IMR-90 (cell line): ENCODE results near the gene NPRL2. TPM values are rescaled to one million over a fixed set of nuclear protein-coding genes. Genes with fewer than 3 reads are reported as not detected.

Source experiments
- ATAC-seq: fragments of 200-7000 bp; cut with Tn5 transposase; 2 replicates; pipeline ENCODE4 v1.9.1; 2020; ENCODE audit warnings: low read depth, mild to moderate bottlenecking, moderate library complexity
- BruUV-seq: library from RNA; stranded (reverse); fragments of 400-500 nt; replicated peaks from 2 replicates; lab custom pipeline; 2021; lab: Mats Ljungman, UMichigan
- CTCF ChIA-PET: fragments of 300-600 bp; formaldehyde crosslinking; extraction: SDS; loops from one replicate; lab custom pipeline; 2021; ENCODE audit warnings: antibody characterized with exemption; lab: Yijun Ruan, JAX
- POLR2A ChIA-PET: fragments of 300-600 bp; sonication (Branson Sonifier 250); formaldehyde crosslinking; loops from one replicate; lab custom pipeline; 2022; ENCODE audit warnings: antibody characterized with exemption; ENCODE audit not compliant: unreplicated experiment; lab: Charles Lee
- DNase-seq: peaks from one replicate; pipeline ENCODE4 v3.0.0; 2013
- H2AFZ ChIP-seq: replicated peaks from 2 replicates; pipeline ENCODE3; 2013; ENCODE audit warnings: low read length, mild to moderate bottlenecking; ENCODE audit not compliant: poor library complexity
- H2AK5ac ChIP-seq: 2 replicates; pipeline ENCODE4 v1.6.1; 2013; ENCODE audit warnings: low read depth, low read length, inconsistent platforms
- H2AK9ac ChIP-seq: replicated peaks from 2 replicates; pipeline ENCODE3; 2013; ENCODE audit warnings: mild to moderate bottlenecking, low read depth, low read length, moderate library complexity; ENCODE audit not compliant: poor library complexity
- H2BK120ac ChIP-seq: 2 replicates; pipeline ENCODE4 v1.6.1; 2013; ENCODE audit warnings: low read depth, low read length, inconsistent platforms
- H2BK15ac ChIP-seq: 3 replicates; pipeline ENCODE4 v1.6.1; 2013; ENCODE audit warnings: low read depth, low read length, inconsistent platforms
- H2BK20ac ChIP-seq: 2 replicates; pipeline ENCODE4 v1.6.1; 2013; ENCODE audit warnings: low read depth, mild to moderate bottlenecking, inconsistent platforms, low read length, moderate library complexity
- H2BK5ac ChIP-seq: 2 replicates; pipeline ENCODE4 v1.6.1; 2013; ENCODE audit warnings: mild to moderate bottlenecking, low read depth, low read length, inconsistent platforms; ENCODE audit not compliant: poor library complexity, severe bottlenecking
- H3K14ac ChIP-seq: replicated peaks from 2 replicates; pipeline ENCODE4 v1.6.1; 2013; ENCODE audit warnings: low read depth, low read length, inconsistent platforms
- H3K18ac ChIP-seq: 2 replicates; pipeline ENCODE4 v1.6.1; 2013; ENCODE audit warnings: low read depth, low read length, control low read depth
- H3K23ac ChIP-seq: 2 replicates; pipeline ENCODE4 v1.6.1; 2013; ENCODE audit warnings: low read depth, low read length, inconsistent platforms
- H3K27ac ChIP-seq: 2 replicates; pipeline ENCODE4 v1.5.1; 2013; ENCODE audit warnings: mild to moderate bottlenecking, control low read depth, low read length; ENCODE audit not compliant: insufficient read depth
- H3K27me3 ChIP-seq: 2 replicates; pipeline ENCODE4 v1.6.1; 2013; ENCODE audit warnings: low read length; ENCODE audit not compliant: control insufficient read depth, insufficient read depth
- H3K36me3 ChIP-seq: 2 replicates; pipeline ENCODE4 v1.6.1; 2013; ENCODE audit warnings: low read length, mixed read lengths; ENCODE audit not compliant: control insufficient read depth, insufficient read depth
- H3K4ac ChIP-seq: 2 replicates; pipeline ENCODE4 v1.6.1; 2013; ENCODE audit warnings: low read depth, low read length, inconsistent platforms
- H3K4me1 ChIP-seq: 2 replicates; pipeline ENCODE4 v1.6.1; 2013; ENCODE audit warnings: low read length, mixed read lengths; ENCODE audit not compliant: control insufficient read depth, insufficient read depth
- H3K4me2 ChIP-seq: 2 replicates; pipeline ENCODE4 v1.6.1; 2013; ENCODE audit warnings: low read depth, mild to moderate bottlenecking, control low read depth, low read length, moderate library complexity
- H3K4me3 ChIP-seq: 2 replicates; pipeline ENCODE4 v1.5.1; 2013; ENCODE audit warnings: low read depth, mild to moderate bottlenecking, control low read depth, low read length, moderate library complexity; ENCODE audit not compliant: insufficient read depth
- H3K56ac ChIP-seq: 2 replicates; pipeline ENCODE4 v1.6.1; 2013; ENCODE audit warnings: low read length, inconsistent platforms; ENCODE audit not compliant: insufficient read depth; ENCODE audit errors: extremely low read depth
- H3K79me1 ChIP-seq, 2 experiments: 2 replicates each; pipeline ENCODE4 v1.6.1; 2013; ENCODE audit warnings: low read length in 2 of 2, inconsistent platforms in 1 of 2, low read depth in 1 of 2
- H3K9ac ChIP-seq: 2 replicates; pipeline ENCODE4 v1.6.1; 2013; ENCODE audit warnings: low read depth, low read length, control low read depth
- H3K9me1 ChIP-seq: 2 replicates; pipeline ENCODE4 v1.6.1; 2013; ENCODE audit warnings: low read length, inconsistent platforms; ENCODE audit not compliant: insufficient read depth
- H3K9me3 ChIP-seq: 2 replicates; pipeline ENCODE4 v1.6.1; 2013; ENCODE audit warnings: low read length; ENCODE audit not compliant: control insufficient read depth, insufficient read depth
- H4K20me1 ChIP-seq: 2 replicates; pipeline ENCODE4 v1.6.1; 2013; ENCODE audit warnings: low read length, inconsistent platforms; ENCODE audit not compliant: insufficient read depth
- H4K5ac ChIP-seq: 2 replicates; pipeline ENCODE4 v1.6.1; 2013; ENCODE audit warnings: mild to moderate bottlenecking, low read depth, low read length, control low read depth
- H4K8ac ChIP-seq, 2 experiments: 2 replicates each; pipeline ENCODE4 v1.6.1; 2013; ENCODE audit warnings: low read depth in 2 of 2, low read length in 2 of 2, control low read depth in 1 of 2, inconsistent platforms in 1 of 2
- H4K91ac ChIP-seq: 2 replicates; pipeline ENCODE4 v1.6.1; 2013; ENCODE audit warnings: low read depth, low read length, inconsistent platforms; ENCODE audit not compliant: insufficient read depth
- BHLHE40 ChIP-seq: fragments of 150-350 bp; IDR thresholded peaks from 2 replicates; pipeline ENCODE4 v1.6.1; 2016; ENCODE audit warnings: mild to moderate bottlenecking, low read depth, low read length
- CEBPB ChIP-seq: IDR thresholded peaks from 2 replicates; pipeline ENCODE4 v1.6.1; 2012; ENCODE audit warnings: low read depth, low read length, improper control_type of control experiment
- CHD1 ChIP-seq: IDR thresholded peaks from 2 replicates; pipeline ENCODE4 v1.6.1; 2012; ENCODE audit warnings: low read depth, low read length, improper control_type of control experiment
- FOS ChIP-seq: fragments of 150-350 bp; IDR thresholded peaks from 2 replicates; pipeline ENCODE4 v1.6.1; 2016; ENCODE audit warnings: low read depth, low read length
- MAFK ChIP-seq: IDR thresholded peaks from 2 replicates; pipeline ENCODE4 v1.6.1; 2012; ENCODE audit warnings: low read depth, low read length, improper control_type of control experiment
- MAZ ChIP-seq: IDR thresholded peaks from 2 replicates; pipeline ENCODE4 v1.6.1; 2012; ENCODE audit warnings: low read depth, mild to moderate bottlenecking, low read length, improper control_type of control experiment, moderate library complexity, borderline replicate concordance
- MXI1 ChIP-seq: IDR thresholded peaks from 2 replicates; pipeline ENCODE4 v1.6.1; 2012; ENCODE audit warnings: low read depth, mild to moderate bottlenecking, low read length, moderate library complexity, borderline replicate concordance
- NFE2L2 ChIP-seq: fragments of 150-350 bp; IDR thresholded peaks from 2 replicates; pipeline ENCODE4 v1.6.1; 2016; ENCODE audit warnings: low read depth, mild to moderate bottlenecking, low read length
- POLR2A ChIP-seq: IDR thresholded peaks from 2 replicates; pipeline ENCODE4 v1.6.1; 2012; ENCODE audit warnings: mild to moderate bottlenecking, low read depth, low read length
- RAD21 ChIP-seq: IDR thresholded peaks from 2 replicates; pipeline ENCODE4 v1.6.1; 2012; ENCODE audit warnings: low read length, improper control_type of control experiment
- RCOR1 ChIP-seq: IDR thresholded peaks from 2 replicates; pipeline ENCODE4 v1.6.1; 2012; ENCODE audit warnings: mild to moderate bottlenecking, low read length, improper control_type of control experiment; ENCODE audit not compliant: insufficient replicate concordance
- RFX5 ChIP-seq: IDR thresholded peaks from 2 replicates; pipeline ENCODE4 v1.8.0; 2012; ENCODE audit warnings: low read depth, mild to moderate bottlenecking, low read length, moderate library complexity
- SMC3 ChIP-seq: fragments of 150-350 bp; IDR thresholded peaks from 2 replicates; pipeline ENCODE4 v1.6.1; 2016; ENCODE audit warnings: low read depth, mild to moderate bottlenecking, antibody characterized with exemption, low read length, moderate library complexity
- USF2 ChIP-seq: fragments of 150-350 bp; IDR thresholded peaks from 2 replicates; pipeline ENCODE4 v1.6.1; 2017; ENCODE audit warnings: mild to moderate bottlenecking, antibody characterized with exemption, low read length, low read depth
- WGBS, 2 experiments: methylation state at CpG; one replicate each; pipeline versions ENCODE4 v1.1.5 to v1.1.7; 2013; ENCODE audit warnings: missing lambda C conversion rate in 2 of 2; ENCODE audit not compliant: insufficient read length in 1 of 2; ENCODE audit errors: extremely low coverage in 2 of 2; 5-methylcytosine and 5-hydroxymethylcytosine counted together
- dilution Hi-C: fragments of 300-500 bp; cut with HindIII; formaldehyde crosslinking; loops from one replicate; pipeline ENCODE4 v1.14.3; 2018; ENCODE audit warnings: low sequenced_read_pairs; ENCODE audit not compliant: unreplicated experiment
- in situ Hi-C: fragments of 300-500 bp; cut with MboI; formaldehyde crosslinking; loops from 3 replicates; pipeline ENCODE4 v1.14.3; 2019; ENCODE audit warnings: low sequenced_read_pairs, inconsistent platforms, mixed read lengths
- intact Hi-C: fragments of 100-400 bp; cut with micrococcal nuclease; formaldehyde crosslinking; loops from 2 replicates; pipeline ENCODE4 v1.10.0; 2022
- polyA plus RNA-seq, 3 experiments: library from polyadenylated mRNA; depleted of rRNA; stranded (reverse); fragments of >200 nt; gene quantifications; 2 replicates each; pipeline ENCODE4 v1.2.3, GENCODE V29; 2012; ENCODE audit warnings: low replicate concordance in 1 of 3
- total RNA-seq: library from RNA; depleted of rRNA; stranded (reverse); fragments of >200 nt; gene quantifications from 2 replicates; pipeline ENCODE4 v1.2.3, GENCODE V29; 2012
- TF ChIP-seq, protein P1 (sequence below): conservative IDR thresholded peaks from 2 replicates; pipeline ENCODE4 v1.5.1; 2012; ENCODE audit warnings: mild to moderate bottlenecking, low read depth, low read length, improper control_type of control experiment

Gene NPRL2
- total and polyA plus RNA-seq, 2 of the 4 experiments (the other 2 are of a cell fraction), result 38.3 to 38.7 TPM

GRCh38 chr3:50300681-50301254 lies 49.8 kb downstream of the NPRL2 start:
- Histone ChIP-seq H3K9ac (no peak overlapping the region), H4K91ac (no peak overlapping the region), H3K27me3 (no peaks in the 10 kb centered on the region), H3K79me1 (peaks cover 13 to 31% of the 10 kb centered on the region in 2 experiments), H2AK9ac (peak overlapping the region; percentile 90), H4K20me1 (no peaks in the 10 kb centered on the region), H2BK20ac (no peak overlapping the region), H2BK5ac (peak overlapping the region; percentile 61), H3K18ac (no peak overlapping the region), H3K56ac (no peak overlapping the region), H3K4me1 (peaks cover 13% of the 10 kb centered on the region), H3K14ac (no peak overlapping the region), H4K5ac (no peak overlapping the region), H3K23ac (no peak overlapping the region), H2BK15ac (no peak overlapping the region), H2AFZ (peak overlapping the region; percentile 95), H3K27ac (no peak overlapping the region), H2BK120ac (no peak overlapping the region), H3K4ac (no peak overlapping the region), H3K9me1 (peaks cover 21% of the 10 kb centered on the region), H3K9me3 (no peaks in the 10 kb centered on the region), H3K4me3 (no peak overlapping the region), H3K36me3 (no peaks in the 10 kb centered on the region), H3K4me2 (no peak overlapping the region), H4K8ac (no peak overlapping the region; a peak in 1 of 4 replicates), H2AK5ac (0 out of 2 replicates have a peak overlapping the region, but pooled peaks have one; percentile 9)
- POLR2A ChIA-PET, result no interaction called here
- intact Hi-C loops (no loop called here), in situ Hi-C loops (no loop called here), dilution Hi-C loops (no loop called here)
- TF ChIP-seq RCOR1 (no peak), BHLHE40 (no peak), POLR2A (no peak), USF2 (no peak), MAZ (no peak), CHD1 (no peak), FOS (no peak), RAD21 (no peak), SMC3 (no peak), MXI1 (no peak), MAFK (no peak), NFE2L2 (no peak), CEBPB (no peak), RFX5 (no peak)
- TF ChIP-seq, protein P1, sequence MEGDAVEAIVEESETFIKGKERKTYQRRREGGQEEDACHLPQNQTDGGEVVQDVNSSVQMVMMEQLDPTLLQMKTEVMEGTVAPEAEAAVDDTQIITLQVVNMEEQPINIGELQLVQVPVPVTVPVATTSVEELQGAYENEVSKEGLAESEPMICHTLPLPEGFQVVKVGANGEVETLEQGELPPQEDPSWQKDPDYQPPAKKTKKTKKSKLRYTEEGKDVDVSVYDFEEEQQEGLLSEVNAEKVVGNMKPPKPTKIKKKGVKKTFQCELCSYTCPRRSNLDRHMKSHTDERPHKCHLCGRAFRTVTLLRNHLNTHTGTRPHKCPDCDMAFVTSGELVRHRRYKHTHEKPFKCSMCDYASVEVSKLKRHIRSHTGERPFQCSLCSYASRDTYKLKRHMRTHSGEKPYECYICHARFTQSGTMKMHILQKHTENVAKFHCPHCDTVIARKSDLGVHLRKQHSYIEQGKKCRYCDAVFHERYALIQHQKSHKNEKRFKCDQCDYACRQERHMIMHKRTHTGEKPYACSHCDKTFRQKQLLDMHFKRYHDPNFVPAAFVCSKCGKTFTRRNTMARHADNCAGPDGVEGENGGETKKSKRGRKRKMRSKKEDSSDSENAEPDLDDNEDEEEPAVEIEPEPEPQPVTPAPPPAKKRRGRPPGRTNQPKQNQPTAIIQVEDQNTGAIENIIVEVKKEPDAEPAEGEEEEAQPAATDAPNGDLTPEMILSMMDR, result no peak
- ATAC-seq (no peak), DNase-seq (no peak)
- WGBS, 2 experiments, result 75% methylated on average over 4 of the region's 6 CpGs; no CpG with 5 or more reads in 1 of the 2 experiments
- BruUV-seq, result no TSS peak
- CTCF ChIA-PET, result no interaction called here
